T-helper 1 cell treated with Interleukin-12 subunit alpha and Interleukin-12 subunit beta and Interleukin-4 antibody, amounts not matched to agents 30 ng/mL and 1 ng/mL, for 36 hours (primary cell): ENCODE measurements around the gene SEMA4C. TPM values are rescaled to one million over a fixed set of nuclear protein-coding genes. Genes with fewer than 3 reads are reported as not detected.

ENCODE experiments used
- intact Hi-C: fragments of 100-400 bp; cut with micrococcal nuclease; formaldehyde crosslinking; loops from one replicate; pipeline ENCODE4 v1.15.1; 2024
- total RNA-seq: library from RNA; stranded (reverse); gene quantifications from 2 replicates; pipeline ENCODE4 v1.2.3, GENCODE V29; 2022

The SEMA4C gene
- total RNA-seq, 1 donor from 2014 or later, result 23.9 TPM

DNA sequence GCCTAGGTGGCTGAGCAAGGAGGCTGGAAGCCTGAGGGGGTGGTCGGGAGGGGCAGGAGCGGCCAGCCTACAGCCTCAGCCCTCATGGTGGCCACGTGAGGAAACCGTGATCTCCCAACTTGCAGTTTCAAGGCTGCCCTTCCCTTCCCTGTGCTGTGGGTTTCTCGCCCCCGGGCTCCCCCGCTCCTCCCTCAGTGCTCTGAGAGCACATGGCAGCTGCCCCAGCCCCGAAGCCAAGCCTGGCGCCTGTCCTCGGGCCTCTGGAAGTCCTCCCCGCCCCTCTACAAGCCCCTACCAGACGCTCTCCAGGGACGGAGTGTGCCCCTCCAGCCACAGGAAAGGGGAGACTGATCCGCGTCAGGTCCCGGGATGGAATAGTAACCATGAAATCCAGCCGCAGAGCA, 25.5 kb downstream of the SEMA4C start:
- intact Hi-C loops, result no loop called here

DNA sequence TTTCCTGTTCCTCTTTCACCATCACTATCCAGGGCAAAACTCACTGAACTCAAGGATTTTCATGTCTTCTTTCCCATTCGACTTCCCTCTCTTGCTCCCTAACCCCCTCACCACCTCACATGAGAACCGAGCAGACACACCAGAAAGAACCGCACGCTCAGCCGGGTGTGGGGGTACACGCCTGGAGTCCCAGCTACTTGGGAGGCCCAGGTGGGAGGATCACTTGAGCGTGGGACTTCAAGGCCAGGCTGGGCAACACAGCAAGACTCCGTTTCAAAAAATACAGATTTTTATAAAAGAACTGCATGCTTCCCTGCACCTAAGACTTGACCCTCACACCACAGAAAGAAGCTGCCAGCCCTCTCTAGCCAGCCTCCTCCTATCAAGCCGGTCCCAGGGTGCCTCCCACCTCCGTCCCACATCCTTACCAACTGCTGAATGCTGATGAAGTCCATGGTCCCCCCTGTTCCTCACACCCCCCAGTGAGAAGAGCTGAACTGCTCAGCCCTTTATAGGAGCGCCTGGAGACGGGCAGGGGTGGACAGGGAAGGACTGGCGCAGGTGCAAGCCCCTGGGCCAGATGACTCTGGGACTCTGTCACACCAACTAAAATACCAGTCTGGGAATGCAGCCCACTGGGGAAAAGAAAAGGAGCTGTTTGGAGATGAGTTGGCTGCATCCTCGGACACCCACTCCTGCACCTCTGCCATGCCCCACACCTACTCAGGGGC, 26.2 kb downstream of the SEMA4C start, which contains the start of gene ANKRD23:
Gene ANKRD23 (minus strand): TSS at position 484 of the 731 bp plus-strand sequence. CDS start 29 bp downstream, at position 455.
- intact Hi-C loops, result no loop called here

- intact Hi-C loops, result no loop called here
These were observed 27.3 kb downstream of the SEMA4C start for GRCh38 chr2:96842600-96842999.

DNA sequence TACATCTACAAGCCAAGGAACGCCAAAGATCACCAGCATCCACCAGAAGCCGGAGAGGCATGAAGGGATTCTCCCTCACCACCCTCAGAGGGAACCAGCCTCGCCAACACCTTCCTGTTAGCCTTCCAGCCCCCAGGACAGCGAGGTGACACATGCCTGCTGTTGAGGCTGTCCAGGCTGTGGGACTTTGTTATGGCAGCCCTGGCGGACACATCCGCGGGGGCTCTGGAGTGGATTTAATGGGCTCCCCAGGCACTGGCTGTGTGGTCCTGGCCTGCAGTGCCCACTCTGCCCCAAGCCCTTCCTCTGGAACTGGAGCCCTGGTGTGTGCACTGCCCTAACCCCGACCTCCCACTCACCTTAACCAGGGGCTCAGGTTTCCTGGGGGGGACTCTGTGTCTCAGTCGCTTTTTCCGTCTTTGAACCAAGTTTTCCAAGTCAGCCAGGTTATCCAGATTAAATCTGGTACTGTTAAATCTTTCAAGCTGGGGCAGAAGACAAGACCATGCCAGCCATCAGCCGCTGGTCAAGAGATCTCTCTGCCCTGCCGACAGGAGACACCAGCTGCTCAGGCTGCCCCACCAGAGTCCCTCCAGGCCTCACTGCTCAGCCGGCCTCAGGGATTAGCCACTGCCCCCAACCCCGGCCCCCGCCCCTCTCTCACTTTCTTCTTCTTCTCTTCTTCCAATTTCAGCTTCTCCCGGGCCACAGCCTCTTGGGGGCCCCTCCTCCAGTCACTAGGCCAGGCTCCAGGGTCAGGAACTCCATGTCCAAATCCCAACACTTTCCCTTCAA, 28.0 kb downstream of the SEMA4C start:
- intact Hi-C loops, result no loop called here

DNA sequence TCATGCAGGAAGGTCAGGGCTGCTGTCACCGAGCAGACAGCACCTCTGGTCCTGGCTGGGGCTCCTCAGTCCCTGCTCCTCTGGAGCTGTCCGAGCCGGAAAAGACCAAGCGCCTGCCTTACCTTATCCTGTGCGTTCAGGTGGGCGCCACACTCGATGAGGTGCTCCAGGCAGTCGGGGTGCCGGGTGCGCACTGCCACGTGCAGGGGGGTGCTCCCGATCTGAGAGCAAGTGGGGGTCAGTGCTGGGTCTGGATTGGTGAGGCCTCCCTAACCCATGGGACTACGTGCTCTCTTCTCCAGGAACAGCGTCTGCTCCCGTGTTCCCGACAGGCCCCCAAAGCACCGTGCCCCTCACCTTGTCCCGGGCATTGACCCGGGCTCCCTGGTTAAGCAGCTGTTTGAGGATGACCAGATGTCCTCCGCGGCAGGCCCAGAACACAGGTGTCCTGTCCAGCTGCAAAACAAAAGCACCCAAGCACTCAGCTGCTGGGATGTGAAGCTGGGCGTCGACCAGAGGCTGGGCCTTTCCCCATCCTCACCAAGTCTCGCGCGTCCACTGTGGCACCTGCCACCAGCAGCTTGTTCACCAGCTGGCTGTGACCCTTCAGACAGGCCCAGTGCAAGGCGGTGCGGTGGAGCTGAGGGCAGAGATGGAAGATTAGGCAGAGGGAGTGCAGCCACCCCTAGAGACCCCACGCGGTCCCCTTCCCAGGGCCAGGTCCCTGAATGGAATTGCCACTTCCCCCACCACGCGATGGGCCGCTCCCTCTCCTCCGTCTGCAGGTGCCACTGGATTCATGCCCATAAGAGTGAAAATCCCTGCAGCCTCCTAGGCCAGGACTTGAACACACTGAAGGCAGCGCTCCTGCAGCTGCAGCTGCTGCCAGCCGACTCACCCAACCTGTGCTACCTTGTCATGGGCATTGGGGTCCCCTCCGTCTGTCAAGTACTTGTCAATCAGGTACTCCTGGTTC, 29.7 kb downstream of the SEMA4C start:
- intact Hi-C loops, result loop anchor here (1.0 kb wide), 2 partner anchors 17 to 24 kb away; partner anchors contain the start of gene CNNM3

GRCh38 chr2:96839293-96839874, 30.5 kb downstream of the SEMA4C start:
- intact Hi-C loops, result loop anchor here (1.0 kb wide), 2 partner anchors 18 to 23 kb away; partner anchors contain the start of gene CNNM3

DNA sequence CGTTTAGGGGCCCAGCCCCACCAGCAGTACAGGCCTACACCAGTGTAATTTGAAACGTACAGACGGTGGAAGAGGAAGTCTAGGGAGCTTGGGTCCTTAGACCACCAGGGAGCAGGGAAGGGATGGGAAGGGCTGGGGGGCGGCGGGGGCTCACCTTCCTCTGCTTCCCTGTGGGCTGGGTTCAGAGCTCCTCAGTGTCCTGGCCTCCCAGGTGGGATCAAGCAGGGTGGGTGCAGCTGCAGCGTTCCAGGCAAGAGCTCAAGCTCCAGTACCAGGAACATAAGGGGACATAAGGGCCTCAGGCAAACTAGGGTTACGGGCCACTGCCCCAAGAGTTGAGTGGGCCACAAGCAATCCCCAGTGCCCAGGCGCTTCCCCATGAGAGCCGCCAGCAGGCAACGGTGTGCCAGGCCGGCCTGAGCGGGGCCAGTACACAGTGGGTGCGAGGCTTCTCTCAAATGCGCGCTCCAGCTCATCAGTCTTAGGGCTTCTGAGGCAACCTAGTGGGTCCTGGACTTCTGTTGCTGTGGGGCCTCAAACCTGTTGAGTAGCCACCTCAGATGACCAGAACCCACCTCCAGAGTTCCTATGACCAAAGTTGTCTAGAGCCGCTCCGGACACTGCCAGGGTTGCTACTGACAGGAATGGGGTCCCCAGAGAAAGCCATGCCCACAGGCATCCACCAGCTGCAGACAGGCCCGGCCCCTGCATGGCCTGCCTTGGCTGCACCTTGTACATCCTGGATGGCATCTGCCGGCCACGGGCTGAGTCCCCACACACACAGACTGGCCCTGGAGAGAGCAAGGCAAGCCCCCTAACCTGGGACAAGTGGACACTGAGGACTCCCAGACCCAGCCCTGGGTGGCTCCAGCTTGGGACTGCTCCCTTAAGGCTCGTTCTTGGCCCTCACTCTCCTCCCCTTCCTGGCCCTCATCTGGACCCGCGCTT, 31.3 kb downstream of the SEMA4C start:
- intact Hi-C loops, result loop anchor here (1.0 kb wide), 2 partner anchors 19 to 22 kb away; partner anchors contain the start of gene CNNM3

GRCh38 chr2:96837575-96837974, 32.3 kb downstream of the SEMA4C start:
- intact Hi-C loops, result no loop called here

- intact Hi-C loops, result no loop called here
These were observed 34.0 kb downstream of the SEMA4C start for GRCh38 chr2:96835830-96836229.

GRCh38 chr2:96832754-96833507, 36.9 kb downstream of the SEMA4C start:
- intact Hi-C loops, result no loop called here

- intact Hi-C loops, result no loop called here
These were observed 37.5 kb downstream of the SEMA4C start for GRCh38 chr2:96832408-96832753.

GRCh38 chr2:96831679-96832078, 38.2 kb downstream of the SEMA4C start:
- intact Hi-C loops, result no loop called here

DNA sequence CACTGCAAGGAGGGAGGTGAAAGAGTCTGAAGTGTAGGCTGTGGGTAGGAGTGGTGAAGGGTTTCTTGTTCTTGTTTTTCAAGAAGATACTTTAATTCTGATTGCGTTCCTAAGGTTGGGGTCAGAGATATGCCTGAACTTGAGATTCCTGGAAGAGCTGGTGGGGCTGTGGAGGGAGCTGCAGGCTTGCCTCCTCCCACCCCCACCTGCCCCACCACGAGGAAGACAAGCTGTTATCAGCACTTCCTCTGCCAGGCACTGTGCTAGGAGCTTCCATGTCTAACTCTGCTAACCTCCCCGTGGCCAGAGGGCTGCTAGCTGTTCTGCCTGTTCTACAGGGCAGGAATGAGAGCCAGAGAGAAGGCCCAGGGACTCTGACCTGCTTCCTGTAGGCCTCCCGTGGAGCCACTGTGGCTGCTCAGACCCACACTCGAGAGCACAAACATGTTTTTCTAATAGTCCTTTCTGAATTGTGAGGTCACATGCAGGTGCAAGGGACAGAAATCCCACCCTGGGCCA, 39.8 kb downstream of the SEMA4C start:
- intact Hi-C loops, result no loop called here

DNA sequence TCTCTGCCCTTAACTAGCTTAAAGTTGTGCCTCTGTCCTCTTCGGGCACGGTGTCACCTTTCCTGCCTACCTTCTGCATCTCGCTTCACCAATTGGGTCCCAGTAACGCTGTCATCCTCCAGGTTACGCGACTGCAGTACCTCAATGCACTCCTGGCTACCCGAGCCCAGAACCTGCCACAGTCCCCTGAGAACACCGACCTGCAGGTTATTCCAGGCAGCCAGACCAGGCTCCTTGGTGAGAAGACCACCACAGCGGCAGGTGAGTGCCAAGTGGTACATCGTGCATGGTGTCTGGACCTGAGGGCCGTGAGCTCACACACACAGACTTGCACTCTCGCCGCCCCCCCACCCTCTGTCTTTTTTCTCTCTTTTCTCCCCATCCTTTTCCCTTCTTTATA, 41.0 kb downstream of the SEMA4C start:
- intact Hi-C loops, result no loop called here

DNA sequence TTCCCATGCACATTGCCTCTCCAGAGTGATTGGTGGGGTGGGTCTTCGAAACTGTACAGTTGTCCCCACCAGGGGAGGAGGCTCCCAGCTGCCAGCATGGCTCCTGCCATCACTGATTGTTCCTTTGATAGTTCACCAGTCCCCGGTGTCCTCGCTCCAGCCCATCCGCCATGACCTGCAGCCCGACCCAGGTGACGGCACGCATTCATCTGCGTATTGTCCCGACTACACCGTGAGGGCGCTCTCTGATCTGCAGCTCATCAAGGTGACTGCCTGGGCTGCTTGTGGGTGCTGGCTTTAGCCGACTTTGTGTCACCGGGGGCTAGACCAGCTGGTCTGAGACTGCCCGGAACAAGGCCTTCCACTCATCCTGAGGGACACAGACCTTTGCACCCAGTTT, 41.4 kb downstream of the SEMA4C start:
- intact Hi-C loops, result no loop called here

GRCh38 chr2:96826546-96827278, 43.2 kb downstream of the SEMA4C start:
- intact Hi-C loops, result no loop called here

DNA sequence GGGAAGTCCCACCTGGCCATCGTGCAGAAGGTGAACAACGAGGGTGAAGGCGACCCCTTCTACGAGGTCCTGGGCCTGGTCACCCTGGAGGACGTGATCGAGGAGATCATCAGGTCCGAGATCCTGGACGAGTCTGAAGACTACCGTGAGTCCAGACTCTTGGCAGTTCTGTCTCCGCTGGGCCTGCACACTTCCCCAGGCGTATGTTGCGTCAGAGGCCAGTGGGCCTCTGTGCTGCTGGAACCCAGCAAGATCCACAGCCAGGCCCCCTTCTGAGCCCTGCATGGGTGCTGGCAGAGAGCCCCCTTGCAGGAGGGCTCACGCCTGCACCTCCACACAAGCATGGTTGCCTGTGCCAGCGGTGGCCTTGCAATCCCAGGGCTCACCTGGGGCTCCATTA, 44.8 kb downstream of the SEMA4C start:
- intact Hi-C loops, result no loop called here
